GM23338 (cell line): Measurements from ENCODE around the gene MARCOL. TPM values are rescaled to one million over a fixed set of nuclear protein-coding genes. Genes with fewer than 3 reads are reported as not detected.

Experiments used
- ATAC-seq: fragments of 200-7000 bp; cut with Tn5 transposase; 3 replicates; pipeline ENCODE4 v1.9.1; 2020
- DNase-seq: peaks from one replicate; pipeline ENCODE4 v3.0.0-alpha.2; 2015; ENCODE audit warnings: low spot score
- H2AFZ ChIP-seq: fragments of 200-600 bp; sonication (generic); 2 replicates; pipeline ENCODE4 v1.8.0; 2016; ENCODE audit warnings: antibody characterized with exemption, mild to moderate bottlenecking, moderate library complexity
- H3F3A ChIP-seq: fragments of 200-600 bp; sonication (generic); replicated peaks from 2 replicates; pipeline ENCODE4 v1.8.0; 2017; ENCODE audit warnings: antibody characterized with exemption, mixed run types, low read depth
- H3K27ac ChIP-seq: fragments of 200-600 bp; sonication (generic); 2 replicates; pipeline ENCODE4 v1.6.1; 2016; ENCODE audit warnings: low read depth
- H3K27me3 ChIP-seq: fragments of 200-600 bp; sonication (generic); 2 replicates; pipeline ENCODE4 v1.8.0; 2016; ENCODE audit warnings: mild to moderate bottlenecking, mixed run types, moderate library complexity; ENCODE audit not compliant: insufficient read depth
- H3K36me3 ChIP-seq: fragments of 200-600 bp; sonication (generic); 2 replicates; pipeline ENCODE4 v1.8.0; 2016; ENCODE audit warnings: mild to moderate bottlenecking; ENCODE audit not compliant: insufficient read depth
- H3K4me1 ChIP-seq: fragments of 200-600 bp; sonication (generic); 2 replicates; pipeline ENCODE4 v1.8.0; 2016; ENCODE audit warnings: mild to moderate bottlenecking, moderate library complexity; ENCODE audit not compliant: insufficient read depth
- H3K4me2 ChIP-seq: fragments of 200-600 bp; sonication (generic); 2 replicates; pipeline ENCODE4 v1.7.1; 2017; ENCODE audit warnings: mixed run types
- H3K4me3 ChIP-seq: fragments of 200-600 bp; sonication (generic); 2 replicates; pipeline ENCODE4 v1.6.1; 2016; ENCODE audit warnings: mixed run types
- H3K79me2 ChIP-seq: fragments of 200-600 bp; sonication (generic); replicated peaks from 2 replicates; pipeline ENCODE4 v1.8.0; 2017; ENCODE audit warnings: mild to moderate bottlenecking; ENCODE audit not compliant: insufficient read depth
- H3K9me2 ChIP-seq: fragments of 200-600 bp; sonication (generic); 2 replicates; pipeline ENCODE4 v1.8.0; 2017; ENCODE audit not compliant: insufficient read depth
- H4K20me1 ChIP-seq: fragments of 200-600 bp; sonication (generic); replicated peaks from 2 replicates; pipeline ENCODE4 v1.8.0; 2017; ENCODE audit warnings: mild to moderate bottlenecking; ENCODE audit not compliant: insufficient read depth
- H3K27ac Mint-ChIP-seq: 2 replicates; pipeline ENCODE4 v1.8.0; 2020; ENCODE audit warnings: inconsistent platforms, mild to moderate bottlenecking, moderate library complexity, mixed read lengths
- H3K27me3 Mint-ChIP-seq: 3 replicates; pipeline ENCODE4 v1.8.0; 2022; ENCODE audit warnings: low read depth, mild to moderate bottlenecking, moderate library complexity, mixed read lengths, inconsistent platforms; ENCODE audit not compliant: insufficient read depth, poor library complexity
- H3K36me3 Mint-ChIP-seq: 3 replicates; pipeline ENCODE4 v1.8.0; 2021; ENCODE audit warnings: low read depth, mild to moderate bottlenecking, inconsistent platforms, moderate library complexity, mixed read lengths
- H3K4me1 Mint-ChIP-seq: 3 replicates; pipeline ENCODE4 v1.8.0; 2020; ENCODE audit warnings: mild to moderate bottlenecking, inconsistent platforms, mixed read lengths
- H3K4me3 Mint-ChIP-seq: 3 replicates; pipeline ENCODE4 v1.8.0; 2021; ENCODE audit warnings: moderate library complexity, mild to moderate bottlenecking, inconsistent platforms, mixed read lengths
- H3K9me3 Mint-ChIP-seq: 3 replicates; pipeline ENCODE4 v1.8.0; 2020; ENCODE audit warnings: moderate library complexity, mild to moderate bottlenecking, inconsistent platforms, mixed read lengths
- CREB1 ChIP-seq: fragments of 250-450 bp; sonication (Bioruptor Pico); IDR thresholded peaks from 2 replicates; pipeline ENCODE4 v1.5.0; 2020; ENCODE audit warnings: low read depth, mild to moderate bottlenecking, moderate library complexity
- CTCF ChIP-seq, 2 experiments: fragments of 200-600 bp in 1 of 2; sonication (generic) in 1 of 2; conservative IDR thresholded peaks; 2 replicates each; pipeline versions ENCODE4 v1.5.1 to v1.6.1; 2016 to 2017; ENCODE audit warnings: antibody characterized with exemption in 2 of 2, low read depth in 2 of 2, mild to moderate bottlenecking in 2 of 2, moderate library complexity in 1 of 2
- ETS1 ChIP-seq: IDR thresholded peaks from 2 replicates; pipeline ENCODE4 v1.6.1; 2016; ENCODE audit warnings: antibody characterized with exemption
- EZH2 ChIP-seq: fragments of 200-600 bp; sonication (generic); IDR thresholded peaks from one replicate; pipeline ENCODE4 v1.8.0; 2017; ENCODE audit warnings: antibody characterized with exemption, mild to moderate bottlenecking, low read depth; ENCODE audit not compliant: unreplicated experiment
- EZH2phosphoT487 ChIP-seq: fragments of 200-600 bp; sonication (generic); IDR thresholded peaks from one replicate; pipeline ENCODE4 v1.8.1; 2018; ENCODE audit warnings: antibody characterized with exemption; ENCODE audit not compliant: unreplicated experiment
- NANOG ChIP-seq: IDR thresholded peaks from 2 replicates; pipeline ENCODE4 v1.6.1; 2016; ENCODE audit warnings: antibody characterized with exemption, borderline replicate concordance
- POLR2AphosphoS5 ChIP-seq: IDR thresholded peaks from 2 replicates; pipeline ENCODE4 v1.6.1; 2016; ENCODE audit warnings: antibody characterized with exemption, low read depth
- REST ChIP-seq: IDR thresholded peaks from one replicate; pipeline ENCODE4 v1.6.1; 2018; ENCODE audit warnings: antibody characterized with exemption; ENCODE audit not compliant: unreplicated experiment
- STAT1 ChIP-seq: IDR thresholded peaks from one replicate; pipeline ENCODE4 v1.6.1; 2016; ENCODE audit warnings: antibody characterized with exemption; ENCODE audit not compliant: unreplicated experiment
- ZNF114 ChIP-seq: fragments of 250-450 bp; sonication (Bioruptor Pico); IDR thresholded peaks from 2 replicates; pipeline ENCODE4 v1.5.0; 2020; ENCODE audit warnings: mild to moderate bottlenecking, moderate library complexity
- ZNF331 ChIP-seq: fragments of 250-450 bp; sonication (Bioruptor Pico); IDR thresholded peaks from 2 replicates; pipeline ENCODE4 v1.5.0; 2020; ENCODE audit warnings: low read depth, mild to moderate bottlenecking, moderate library complexity
- ZNF462 ChIP-seq: fragments of 250-450 bp; sonication (Bioruptor Pico); IDR thresholded peaks from 2 replicates; pipeline ENCODE4 v1.5.0; 2020; ENCODE audit warnings: mild to moderate bottlenecking, moderate library complexity
- polyA plus RNA-seq: library from polyadenylated mRNA; unstranded; fragments of >200 nt; fragmentation: Nextera tagmentation; extraction: Ambion mirVana; gene quantifications from 2 replicates; pipeline ENCODE4 v1.2.1, GENCODE V29; 2016
- total RNA-seq: library from RNA; depleted of rRNA; stranded (reverse); fragments of >200 nt; shearing (Covaris generic); gene quantifications from 2 replicates; pipeline ENCODE4 v1.2.3, GENCODE V29; 2014

The MARCOL gene
- total and polyA plus RNA-seq, 2 experiments from 2014 or later: not detected

- TF ChIP-seq ZNF462: no peak
- no peak for TF ChIP-seq ZNF331 (CRISPR knock-in tag)
- TF ChIP-seq EZH2: no peak
Observed at GRCh38 chr5:148209151-148209770, 29.1 kb upstream of the MARCOL start (continued).

GRCh38 chr5:148214665-148215185, 23.6 kb upstream of the MARCOL start:
- H3K4me3 Mint-ChIP-seq: no peak overlapping the region
- TF ChIP-seq CTCF (conservative IDR thresholded peaks at IDR 0.05; ENCODE audit: low read depth in 2 of 2): no peak
- TF ChIP-seq ZNF331 (CRISPR knock-in tag): no peak
- no peak for TF ChIP-seq ETS1
- no peak for TF ChIP-seq POLR2AphosphoS5
- no peak for TF ChIP-seq ZNF114
- TF ChIP-seq NANOG: no peak
- no peak for TF ChIP-seq CREB1 (CRISPR knock-in tag)
- no peak for TF ChIP-seq STAT1
- no peak for TF ChIP-seq REST
- TF ChIP-seq EZH2: no peak
- TF ChIP-seq EZH2phosphoT487: no peak

More at GRCh38 chr5:148214665-148215185, 23.6 kb upstream of the MARCOL start:
- H3K9me2 ChIP-seq: 0 out of 2 replicates have a peak, but pooled peaks cover 6% of the 10 kb centered on the region
- no peak overlapping the region for H3K4me3 ChIP-seq
- ATAC-seq (no peak), DNase-seq (no peak)
- no peaks in the 10 kb centered on the region for H3F3A ChIP-seq
- H4K20me1 ChIP-seq: no peaks in the 10 kb centered on the region
- H3K9me3 Mint-ChIP-seq: no peaks in the 10 kb centered on the region
- no peaks in the 10 kb centered on the region for H3K4me1 ChIP-seq
- no peak overlapping the region for H3K27ac Mint-ChIP-seq
- H3K27ac ChIP-seq: no peak overlapping the region
- no peaks in the 10 kb centered on the region for H3K36me3 ChIP-seq
- no peaks in the 10 kb centered on the region for H3K36me3 Mint-ChIP-seq
- H3K27me3 Mint-ChIP-seq: no peaks in the 10 kb centered on the region
- H3K79me2 ChIP-seq: no peaks in the 10 kb centered on the region
- H3K4me2 ChIP-seq: no peak overlapping the region
- H2AFZ ChIP-seq: no peak overlapping the region
- H3K27me3 ChIP-seq: no peaks in the 10 kb centered on the region
- H3K4me1 Mint-ChIP-seq: no peaks in the 10 kb centered on the region
